ENCODE data around the gene PSMG2. TPM values are rescaled to one million over a fixed set of nuclear protein-coding genes. Genes with fewer than 3 reads are reported as not detected.

Gene PSMG2
- polyA plus RNA-seq, 1 donor, result 81.6 TPM

- no peak overlapping the region for H3K27ac ChIP-seq (ENCODE audit: low read length)
- H3K9me3 ChIP-seq (ENCODE audit: control insufficient read depth, low read depth, low read length), result peaks cover 9% of the 10 kb centered on the region
- no CpG with 5 or more reads among the region's 5 CpGs for WGBS (ENCODE audit: insufficient coverage, low lambda C conversion rate)
- H3K36me3 ChIP-seq (ENCODE audit: control insufficient read depth, insufficient read depth, low read length), result no peaks in the 10 kb centered on the region
- no peak for DNase-seq
- H3K4me3 ChIP-seq (ENCODE audit: low read length), result no peak overlapping the region
- no peaks in the 10 kb centered on the region for H3K4me1 ChIP-seq (ENCODE audit: control insufficient read depth, insufficient read depth, low read length)
- no peaks in the 10 kb centered on the region for H3K27me3 ChIP-seq (ENCODE audit: control insufficient read depth, insufficient read depth, low read length)
Measured at GRCh38 chr18:12773369-12773768, 70.5 kb downstream of the PSMG2 start.

- no peak for DNase-seq
- Histone ChIP-seq H3K27me3 (ENCODE audit: control insufficient read depth, insufficient read depth, low read length) (no peaks in the 10 kb centered on the region), H3K27ac (ENCODE audit: low read length) (no peak overlapping the region), H3K4me1 (ENCODE audit: control insufficient read depth, insufficient read depth, low read length) (no peaks in the 10 kb centered on the region), H3K36me3 (ENCODE audit: control insufficient read depth, insufficient read depth, low read length) (no peaks in the 10 kb centered on the region), H3K9me3 (ENCODE audit: control insufficient read depth, low read depth, low read length) (peaks cover 9% of the 10 kb centered on the region), H3K4me3 (ENCODE audit: low read length) (no peak overlapping the region)
- 100% methylated on average over 1 of the region's 9 CpGs for WGBS (ENCODE audit: insufficient coverage, low lambda C conversion rate)
Measured at GRCh38 chr18:12774982-12775381, 72.1 kb downstream of the PSMG2 start.

Other genes with a start within 250 kb of the PSMG2 start
- 6.7 TPM for gene SPIRE1, start 44.9 kb upstream of the PSMG2 start, polyA plus RNA-seq
- 7.0 TPM for gene CEP76, start 319 bp upstream of the PSMG2 start, polyA plus RNA-seq
- 55.3 TPM for gene PTPN2, start 181.2 kb downstream of the PSMG2 start, polyA plus RNA-seq
- 32.2 TPM for gene SEH1L, start 245.0 kb downstream of the PSMG2 start, polyA plus RNA-seq

All from large intestine (tissue), 3 donors.